ENCODE results near the gene C1D. TPM values are rescaled to one million over a fixed set of nuclear protein-coding genes. Genes with fewer than 3 reads are reported as not detected.

C1D gene
- total and polyA plus RNA-seq, 2 donors (not counting 3 experiments of a cell fraction or from before 2014, with no cell fraction given) = 11.4 to 14.0 TPM

GRCh38 chr2:68046224-68046623, 16.6 kb downstream of the C1D start:
- Histone ChIP-seq H3K36me3 (ENCODE audit: control insufficient read depth in 2 of 2, extremely low read depth in 1 of 2, insufficient read depth in 2 of 2, low read length in 2 of 2) (no peaks in the 10 kb centered on the region), H4K20me1 (replicated peaks; ENCODE audit: control insufficient read depth, extremely low read depth, insufficient read depth, low read length) (no peaks in the 10 kb centered on the region), H3K9ac (replicated peaks; ENCODE audit: extremely low read depth, insufficient read depth, low read length) (no peak overlapping the region), H3K4me3 (replicated peaks in 1 of 3; ENCODE audit: insufficient read depth in 1 of 3, low read depth in 1 of 3, low read length in 3 of 3) (no peak overlapping the region), H3K4me2 (ENCODE audit: insufficient read depth, low read length) (no peak overlapping the region), H3K4me1 (ENCODE audit: control insufficient read depth, extremely low read depth, insufficient read depth, low read length) (peaks cover 4% of the 10 kb centered on the region), H3K79me2 (ENCODE audit: control insufficient read depth, insufficient read depth, low read length) (peaks cover 21% of the 10 kb centered on the region), H2AFZ (ENCODE audit: low read depth, low read length) (no peak overlapping the region), H3K9me3 (replicated peaks; ENCODE audit: control insufficient read depth, insufficient read depth, low read length) (no peaks in the 10 kb centered on the region), H3K9me1 (replicated peaks; ENCODE audit: control insufficient read depth, extremely low read depth, insufficient read depth, low read length) (no peaks in the 10 kb centered on the region), H3K27ac (ENCODE audit: insufficient read depth, low read depth, low read length) (no peak overlapping the region), H3K27me3 (ENCODE audit: control insufficient read depth in 2 of 2, insufficient read depth in 2 of 2, low read length in 2 of 2) (no peaks in the 10 kb centered on the region)
- intact Hi-C loops (cut with micrococcal nuclease) (no loop called here), dilution Hi-C loops (cut with MboI; ENCODE audit: extremely low pct_ligation_motif_present, low sequenced_read_pairs) (no loop called here)
- BruUV-seq (replicated peaks) = no TSS peak
- TF ChIP-seq MYC (IDR thresholded peaks at IDR 0.05; ENCODE audit: low read depth, low read length) (no peak), CTCF (IDR thresholded peaks at IDR 0.05; ENCODE audit: extremely low read depth in 1 of 2, insufficient read depth in 1 of 2, low read depth in 1 of 2, low read length in 2 of 2) (no peak), JUN (IDR thresholded peaks at IDR 0.05; ENCODE audit: borderline replicate concordance, insufficient read depth, insufficient read length, low read depth) (no peak), GATA2 (IDR thresholded peaks at IDR 0.05; ENCODE audit: insufficient read depth, insufficient read length, low read depth, low read length) (no peak), MAX (IDR thresholded peaks at IDR 0.05; ENCODE audit: insufficient read depth, insufficient read length) (no peak)
- DNase-seq (ENCODE audit: low read depth, low spot score) = no peak
- ChIA-PET POLR2A (no interaction called here), CTCF (no interaction called here)
- no peak for FAIRE-seq

GRCh38 chr2:68045342-68045741, 17.5 kb downstream of the C1D start:
- no peak for TF ChIP-seq EZH2 (IDR thresholded peaks at IDR 0.05; ENCODE audit: borderline replicate concordance, low read depth, low read length, severe bottlenecking)
- H3K79me2 ChIP-seq (ENCODE audit: control insufficient read depth, insufficient read depth, low read length) = peaks cover 14% of the 10 kb centered on the region
- no peaks in the 10 kb centered on the region for H4K20me1 ChIP-seq (replicated peaks; ENCODE audit: control insufficient read depth, extremely low read depth, insufficient read depth, low read length)
- CTCF ChIA-PET = no interaction called here
- BruUV-seq (replicated peaks) = no TSS peak
- H3K27ac ChIP-seq (ENCODE audit: insufficient read depth, low read depth, low read length) = no peak overlapping the region
- H3K9ac ChIP-seq (replicated peaks; ENCODE audit: extremely low read depth, insufficient read depth, low read length) = no peak overlapping the region
- intact Hi-C loops (cut with micrococcal nuclease) = no loop called here
- no peaks in the 10 kb centered on the region for H3K9me3 ChIP-seq (replicated peaks; ENCODE audit: control insufficient read depth, insufficient read depth, low read length)
- FAIRE-seq (no peak), DNase-seq (ENCODE audit: low read depth, low spot score) (no peak)
- no peak overlapping the region for H3K4me3 ChIP-seq (replicated peaks in 1 of 3; ENCODE audit: insufficient read depth in 1 of 3, low read depth in 1 of 3, low read length in 3 of 3)
- no peak overlapping the region for H2AFZ ChIP-seq (ENCODE audit: low read depth, low read length)
- H3K4me2 ChIP-seq (ENCODE audit: insufficient read depth, low read length) = no peak overlapping the region
- H3K9me1 ChIP-seq (replicated peaks; ENCODE audit: control insufficient read depth, extremely low read depth, insufficient read depth, low read length) = no peaks in the 10 kb centered on the region
- POLR2A ChIA-PET = no interaction called here
- dilution Hi-C loops (cut with MboI; ENCODE audit: extremely low pct_ligation_motif_present, low sequenced_read_pairs) = no loop called here
- H3K27me3 ChIP-seq (ENCODE audit: control insufficient read depth in 2 of 2, insufficient read depth in 2 of 2, low read length in 2 of 2) = no peaks in the 10 kb centered on the region
- H3K4me1 ChIP-seq (ENCODE audit: control insufficient read depth, extremely low read depth, insufficient read depth, low read length) = peaks cover 4% of the 10 kb centered on the region
- H3K36me3 ChIP-seq (ENCODE audit: control insufficient read depth in 2 of 2, extremely low read depth in 1 of 2, insufficient read depth in 2 of 2, low read length in 2 of 2) = no peaks in the 10 kb centered on the region
